Small intestine (tissue), 7 donors: ENCODE measurements around the gene TUSC2. TPM values are rescaled to one million over a fixed set of nuclear protein-coding genes. Genes with fewer than 3 reads are reported as not detected.

Experiments used
- DNase-seq, 2 donors: peaks; one replicate each; pipeline versions ENCODE4 v3.0.0 to v3.0.0-alpha.2; 2013
- FAIRE-seq: peaks from 2 replicates; lab custom pipeline; 2012; peaks lifted over from hg19 to GRCh38; lab: Jason Lieb, UNC
- H3K27ac ChIP-seq, 3 donors: one replicate each; pipeline ENCODE4 v1.5.1; 2013; ENCODE audit warnings: low read length in 2 of 3, mild to moderate bottlenecking in 2 of 3, control low read depth in 1 of 3, inconsistent platforms in 1 of 3, low read depth in 1 of 3, moderate library complexity in 1 of 3
- H3K27me3 ChIP-seq, 3 donors: one replicate each; pipeline ENCODE4 v1.6.1; 2013; ENCODE audit warnings: low read length in 3 of 3, inconsistent platforms in 1 of 3; ENCODE audit not compliant: control insufficient read depth in 3 of 3, insufficient read depth in 3 of 3
- H3K36me3 ChIP-seq, 3 donors: one replicate each; pipeline ENCODE4 v1.6.1; 2013; ENCODE audit warnings: low read length in 3 of 3, inconsistent platforms in 1 of 3, low read depth in 1 of 3, mild to moderate bottlenecking in 1 of 3, moderate library complexity in 1 of 3; ENCODE audit not compliant: control insufficient read depth in 3 of 3, insufficient read depth in 2 of 3
- H3K4me1 ChIP-seq, 3 donors: one replicate each; pipeline ENCODE4 v1.6.1; 2013; ENCODE audit warnings: low read length in 2 of 3, inconsistent platforms in 1 of 3, low read depth in 1 of 3, mild to moderate bottlenecking in 1 of 3, moderate library complexity in 1 of 3; ENCODE audit not compliant: control insufficient read depth in 3 of 3, insufficient read depth in 2 of 3
- H3K4me3 ChIP-seq, 3 donors: one replicate each; pipeline ENCODE4 v1.5.1; 2013; ENCODE audit warnings: low read length in 3 of 3, control low read depth in 1 of 3, inconsistent platforms in 1 of 3, low read depth in 1 of 3, mild to moderate bottlenecking in 1 of 3, moderate library complexity in 1 of 3
- H3K9me3 ChIP-seq, 2 donors: one replicate each; pipeline ENCODE4 v1.6.1; 2013; ENCODE audit warnings: low read depth in 1 of 2, low read length in 1 of 2; ENCODE audit not compliant: control insufficient read depth in 2 of 2, insufficient read depth in 1 of 2
- WGBS, 3 donors: extraction: QIAGEN DNeasy Blood & Tissue Kit; methylation state at CpG; one replicate each; pipeline ENCODE4 v1.1.7; 2013; 5-methylcytosine and 5-hydroxymethylcytosine counted together
- polyA plus RNA-seq, 4 donors: library from polyadenylated mRNA; stranded (reverse) in 3 of 4; unstranded in 1 of 4; fragments of 200-250 nt in 3 of 4; fragments of 120-200 nt in 1 of 4; gene quantifications; one replicate each; pipeline versions ENCODE4 v1.2.1 to v1.2.3, GENCODE V29; 2013
- donor health status: healthy with polysubstance abuse.
- donor health status: control.
- donor health status: control.
- donor health status: Bipolar disorder and iron deficiency.
- donor health status: healthy.

The TUSC2 gene
- polyA plus RNA-seq, 4 donors: 26.8 to 46.2 (median 30.6) TPM

- WGBS, 3 donors: 0% methylated on average over 42 to 59 of the region's 59 CpGs
- H3K4me1 ChIP-seq: peaks cover 2 to 67% (median 3%) of the 10 kb centered on the region in 3 donors
Measured at GRCh38 chr3:50321336-50322114, 6.5 kb downstream of the TUSC2 start.

GRCh38 chr3:50320853-50321335 lies 7.1 kb downstream of the TUSC2 start:
- Histone ChIP-seq H3K9me3 (no peaks in the 10 kb centered on the region), H3K4me1 (peaks cover 3 to 71% (median 5%) of the 10 kb centered on the region in 3 donors), H3K27me3 (no peaks in the 10 kb centered on the region), H3K36me3 (peaks cover 0 to 57% (median 3%) of the 10 kb centered on the region in 3 donors), H3K27ac (peak overlapping the region; percentile 35 to 96 (median 94)), H3K4me3 (peak overlapping the region; percentile 61 to 72 (median 69))
- 0% methylated on average over 29 to 45 of the region's 45 CpGs for WGBS, 3 donors
- DNase-seq (peak; percentile 79 to 95), FAIRE-seq (no peak)

More at GRCh38 chr3:50321336-50322114, 6.5 kb downstream of the TUSC2 start:
- H3K27ac ChIP-seq: peak overlapping the region; percentile 77 to 96 (median 94)
- DNase-seq (peak; percentile 91 to 97), FAIRE-seq (no peak)
- peak overlapping the region; percentile 61 to 72 (median 69) for H3K4me3 ChIP-seq
- no peaks in the 10 kb centered on the region for H3K27me3 ChIP-seq
- peaks cover 0 to 58% (median 3%) of the 10 kb centered on the region in 3 donors for H3K36me3 ChIP-seq
- no peaks in the 10 kb centered on the region for H3K9me3 ChIP-seq

- Histone ChIP-seq H3K9me3 (no peaks in the 10 kb centered on the region), H3K4me3 (peak overlapping the region; percentile 61 to 72 (median 69)), H3K27ac (peak overlapping the region; percentile 35 to 96 (median 94)), H3K36me3 (peaks cover 0 to 55% (median 3%) of the 10 kb centered on the region in 3 donors), H3K27me3 (no peaks in the 10 kb centered on the region), H3K4me1 (peaks cover 3 to 71% (median 5%) of the 10 kb centered on the region in 3 donors)
- DNase-seq (no peak), FAIRE-seq (no peak)
- WGBS, 3 donors: 77 to 85% (median 81%) methylated on average over 29 of the region's 29 CpGs
Measured at GRCh38 chr3:50319894-50320625, 8.0 kb downstream of the TUSC2 start.

- H3K4me3 ChIP-seq: no peak overlapping the region
- no peaks in the 10 kb centered on the region for H3K27me3 ChIP-seq
- peaks cover 0 to 58% (median 3%) of the 10 kb centered on the region in 3 donors for H3K36me3 ChIP-seq
- DNase-seq: no peak
- 85 to 95% (median 92%) methylated on average over 16 of the region's 16 CpGs for WGBS, 3 donors
- H3K27ac ChIP-seq: no peak overlapping the region
- H3K9me3 ChIP-seq: no peaks in the 10 kb centered on the region
- FAIRE-seq: no peak
- peaks cover 3 to 70% (median 5%) of the 10 kb centered on the region in 3 donors for H3K4me1 ChIP-seq
Measured at GRCh38 chr3:50319181-50319893, 8.7 kb downstream of the TUSC2 start.

GRCh38 chr3:50318615-50319014 lies 9.4 kb downstream of the TUSC2 start:
- DNase-seq (no peak), FAIRE-seq (no peak)
- peaks cover 3 to 62% (median 5%) of the 10 kb centered on the region in 3 donors for H3K4me1 ChIP-seq
- H3K27me3 ChIP-seq: no peaks in the 10 kb centered on the region
- H3K9me3 ChIP-seq: no peaks in the 10 kb centered on the region
- H3K27ac ChIP-seq: no peak overlapping the region
- WGBS, 3 donors: 78 to 83% (median 81%) methylated on average over 10 of the region's 10 CpGs
- peaks cover 0 to 60% (median 0%) of the 10 kb centered on the region in 3 donors for H3K36me3 ChIP-seq
- H3K4me3 ChIP-seq: no peak overlapping the region

- Histone ChIP-seq H3K9me3 (no peaks in the 10 kb centered on the region), H3K27ac (no peak overlapping the region), H3K36me3 (peaks cover 0 to 60% (median 0%) of the 10 kb centered on the region in 3 donors), H3K27me3 (no peaks in the 10 kb centered on the region), H3K4me1 (peaks cover 3 to 58% (median 5%) of the 10 kb centered on the region in 3 donors), H3K4me3 (no peak overlapping the region)
- 78 to 84% (median 82%) methylated on average over 11 of the region's 11 CpGs for WGBS, 3 donors
- DNase-seq (no peak), FAIRE-seq (no peak)
Measured at GRCh38 chr3:50318163-50318562, 9.9 kb downstream of the TUSC2 start.

- Histone ChIP-seq H3K36me3 (peaks cover 0 to 60% (median 0%) of the 10 kb centered on the region in 3 donors), H3K4me3 (no peak overlapping the region), H3K9me3 (no peaks in the 10 kb centered on the region), H3K27ac (peak overlapping the region; percentile 84 to 90 (median 85)), H3K4me1 (peaks cover 3 to 49% (median 5%) of the 10 kb centered on the region in 3 donors), H3K27me3 (no peaks in the 10 kb centered on the region)
- DNase-seq (peak; percentile 24 to 64), FAIRE-seq (no peak)
- WGBS, 3 donors: 21 to 50% (median 44%) methylated on average over 6 of the region's 6 CpGs
Measured at GRCh38 chr3:50317300-50317699, 10.7 kb downstream of the TUSC2 start.
